GM19463 (cell line): ENCODE results near the gene KATNAL1.
"Not testable (repeated sequence)": the region's sequence is repeated elsewhere in the genome, so short reads cannot be mapped to it uniquely, and the experiment has no call there.

Source experiments
- ATAC-seq: cut with Tn5 transposase; IDR thresholded peaks from one replicate; pipeline ENCODE4 v1.9.1; 2021; ENCODE audit warnings: mild to moderate bottlenecking, moderate library complexity; ENCODE audit not compliant: unreplicated experiment

KATNAL1 gene

GRCh38 chr13:30222254-30222653 is 85.1 kb downstream of the KATNAL1 start:
- ATAC-seq = no peak

GRCh38 chr13:30216111-30216510 is 91.2 kb downstream of the KATNAL1 start:
- ATAC-seq = no peak

DNA sequence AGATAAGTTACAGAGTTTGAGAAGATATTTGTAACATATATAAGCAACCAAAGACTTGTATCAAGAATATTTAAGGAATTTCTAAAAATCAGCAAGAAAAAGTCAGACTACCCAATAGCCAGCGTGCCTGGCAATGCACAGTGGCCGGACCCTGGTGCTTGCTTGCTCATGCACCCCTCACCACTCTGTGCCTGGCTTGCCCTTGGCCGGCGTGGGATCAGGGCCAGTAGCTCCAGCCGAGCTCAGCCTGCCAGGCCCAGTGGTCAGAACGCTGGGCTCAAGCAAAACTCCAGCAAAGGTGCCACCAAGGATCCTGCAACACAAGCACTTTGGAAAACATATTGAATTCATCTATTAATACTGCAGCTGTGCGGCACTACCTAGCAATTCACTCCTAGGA is 95.1 kb downstream of the KATNAL1 start:
- no peak for ATAC-seq

- ATAC-seq = no peak
Measured at GRCh38 chr13:30211745-30212144, 95.6 kb downstream of the KATNAL1 start.

- no peak for ATAC-seq
Measured at GRCh38 chr13:30204564-30204963, 102.8 kb downstream of the KATNAL1 start.

DNA sequence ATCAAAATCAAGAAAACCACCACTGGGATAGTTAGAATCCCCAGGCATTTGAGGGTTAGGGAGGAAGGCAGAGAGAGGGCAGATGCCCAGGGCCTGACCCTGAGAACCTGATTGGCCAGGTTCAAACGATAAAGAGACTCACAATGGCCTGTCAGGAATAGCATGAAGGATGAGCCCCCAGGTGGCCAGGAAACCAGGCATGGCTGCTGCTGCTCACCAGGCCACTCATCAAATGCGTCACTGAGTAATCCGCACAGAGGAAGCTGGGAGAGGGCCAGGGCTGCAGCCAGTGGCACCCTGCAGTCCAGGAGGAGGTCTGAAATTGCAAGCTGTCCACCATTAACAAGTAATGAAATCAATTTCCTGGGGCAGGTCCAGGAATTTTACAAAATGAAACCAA is 111.3 kb downstream of the KATNAL1 start:
- no peak for ATAC-seq

DNA sequence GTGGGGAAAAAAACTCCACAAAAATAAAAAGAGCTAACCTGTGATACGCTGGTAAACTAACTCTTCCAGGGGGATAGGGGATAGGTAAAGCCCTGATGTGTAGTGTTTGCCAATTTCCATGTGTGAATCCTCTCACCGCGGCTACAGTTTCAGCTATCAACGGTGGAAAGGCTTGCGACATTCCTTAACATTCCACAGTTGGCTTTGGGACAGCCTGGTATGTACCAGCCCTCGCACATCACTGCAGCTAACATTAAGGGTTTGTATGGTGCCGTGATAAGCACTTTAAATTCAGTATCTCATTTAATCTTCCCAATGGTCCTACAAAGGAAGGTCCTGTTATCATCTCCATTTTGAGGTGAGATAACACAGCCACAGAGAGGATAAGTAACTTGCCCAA is 112.4 kb downstream of the KATNAL1 start:
- no peak for ATAC-seq

DNA sequence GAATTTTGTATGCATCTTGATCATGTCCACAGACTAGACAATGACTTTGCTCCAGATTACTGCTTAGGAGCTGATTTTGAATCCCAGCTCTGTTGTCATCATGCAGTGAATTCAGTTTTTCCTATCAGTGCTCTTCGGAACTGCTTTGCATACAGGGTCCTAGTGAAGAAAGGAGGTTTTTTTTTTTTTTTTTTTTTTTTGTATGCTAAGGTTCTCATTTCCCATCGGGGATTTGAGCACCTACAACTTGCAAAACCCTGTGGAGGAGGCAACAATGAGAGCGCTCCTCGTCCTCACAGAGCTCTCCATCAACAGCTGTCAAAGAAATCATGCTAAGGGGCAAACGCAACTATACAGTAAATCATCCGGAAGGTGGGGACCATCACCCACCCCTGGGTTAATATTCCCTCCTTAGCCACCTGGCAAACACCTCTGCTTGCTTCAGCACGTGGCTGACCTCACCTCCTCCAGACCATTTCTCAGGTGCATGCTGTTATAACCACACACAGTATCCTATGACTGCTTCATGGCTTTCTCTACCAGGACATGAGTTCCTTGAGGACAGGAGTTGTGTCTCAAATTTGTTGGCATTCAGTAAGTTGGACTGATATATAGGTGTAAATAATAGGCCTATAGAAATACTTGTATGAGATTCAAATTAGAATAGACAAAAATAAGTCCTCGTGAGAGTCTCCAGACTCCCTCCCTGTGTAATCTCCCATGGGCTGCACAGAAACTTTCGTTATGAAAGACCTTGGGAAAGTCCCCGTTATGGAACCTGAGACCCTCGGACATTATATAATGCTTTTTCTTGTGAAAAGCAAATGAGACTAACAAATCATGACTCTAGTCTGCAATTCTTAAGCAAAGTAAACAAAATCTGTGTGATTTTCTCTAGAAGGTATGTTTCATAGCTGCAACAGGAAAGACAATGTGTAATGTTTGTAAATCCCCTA is 113.8 kb downstream of the KATNAL1 start:
- ATAC-seq = no peak

DNA sequence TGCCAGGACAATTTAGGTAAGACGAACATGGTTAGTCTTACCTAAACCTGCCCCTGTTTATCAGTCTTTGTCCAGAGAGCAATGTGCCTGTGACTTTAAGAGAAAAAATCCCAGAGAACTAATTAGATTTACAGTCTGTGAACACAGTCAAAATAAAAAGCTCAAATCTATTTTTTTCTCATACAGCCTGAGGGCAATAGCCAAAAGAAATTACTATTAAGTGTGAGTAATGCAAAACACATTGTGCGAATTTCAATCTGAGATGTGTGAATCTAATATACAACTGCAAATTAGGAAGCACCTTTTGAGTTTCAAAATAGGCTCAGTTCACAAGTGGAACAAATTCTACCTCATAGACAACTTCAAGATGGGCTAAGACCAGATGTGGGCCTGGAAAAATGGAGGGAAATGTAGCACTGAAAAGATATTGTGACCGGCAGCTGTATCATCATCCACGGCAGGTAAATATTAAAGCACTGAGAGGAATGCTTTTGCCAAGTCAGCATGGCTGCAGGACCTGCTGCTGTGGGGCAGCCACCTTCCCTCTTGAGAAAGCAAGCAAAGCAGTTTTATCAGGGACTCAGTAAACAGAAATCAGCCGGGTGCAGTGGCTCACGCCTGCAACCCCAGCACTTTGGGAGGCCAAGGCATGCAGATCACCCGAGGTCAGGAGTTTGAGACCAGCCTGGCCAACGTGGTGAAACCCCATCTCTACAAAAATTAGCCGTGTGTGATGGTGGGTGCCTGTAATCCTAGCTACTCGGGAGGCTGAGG is 114.8 kb downstream of the KATNAL1 start:
- no peak for ATAC-seq

- ATAC-seq = no peak
Measured at GRCh38 chr13:30191491-30192100, 115.8 kb downstream of the KATNAL1 start.

- no peak for ATAC-seq
Measured at GRCh38 chr13:30186634-30187415, 120.5 kb downstream of the KATNAL1 start.

GRCh38 chr13:30181888-30182651 is 125.3 kb downstream of the KATNAL1 start:
- ATAC-seq = no peak

DNA sequence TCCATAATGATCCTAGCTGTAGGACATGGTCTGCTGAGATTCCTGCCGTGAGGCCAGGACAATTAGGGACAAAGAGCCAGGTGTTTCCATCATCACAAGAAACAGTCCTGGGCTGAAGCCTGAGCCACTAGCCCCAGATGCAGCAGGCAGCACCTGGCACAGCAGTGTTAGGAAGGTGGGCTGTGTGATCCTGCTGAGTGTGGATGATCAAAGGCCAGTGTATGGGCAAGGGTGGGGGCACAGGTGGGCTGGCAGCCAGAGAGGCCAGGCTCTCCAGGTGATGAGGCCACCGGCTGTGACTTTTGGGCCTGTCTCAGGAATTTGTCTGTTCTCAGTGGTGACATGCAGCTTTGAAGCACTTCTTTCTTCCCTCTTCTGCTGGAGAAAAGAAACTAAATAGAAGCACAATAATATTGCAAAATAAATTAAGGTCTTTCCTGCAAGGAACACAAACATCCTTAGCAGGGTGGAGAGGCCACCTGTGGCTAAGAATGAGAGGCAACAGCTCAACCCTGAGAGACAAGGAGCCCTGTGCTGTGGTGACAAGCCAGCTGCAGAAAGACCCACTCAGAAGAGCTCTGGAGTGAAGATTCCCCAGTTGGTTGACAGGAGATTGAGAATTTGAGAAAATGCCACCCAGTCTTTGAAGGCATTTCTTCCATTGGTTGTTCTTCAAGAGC is 127.6 kb downstream of the KATNAL1 start:
- no peak for ATAC-seq

DNA sequence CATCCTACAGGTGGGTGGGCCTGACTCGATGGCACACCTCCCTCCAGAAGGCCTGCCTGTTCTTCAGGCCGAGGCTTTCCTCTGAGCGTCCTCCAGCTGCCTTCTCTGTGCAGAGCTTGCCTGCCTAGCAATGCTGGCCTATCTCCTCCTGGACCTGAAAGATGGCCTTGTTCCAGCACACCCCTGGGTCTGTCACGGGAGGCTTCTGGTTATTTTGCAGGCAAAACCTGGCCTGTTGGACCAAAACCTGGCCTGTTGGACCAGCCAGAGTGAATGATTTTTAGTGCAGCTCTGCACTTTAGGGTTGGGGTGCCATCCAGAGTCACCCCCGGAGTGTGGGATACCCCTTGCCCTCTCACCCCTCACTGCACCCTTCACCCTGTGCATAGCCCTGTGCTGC is 128.4 kb downstream of the KATNAL1 start:
- ATAC-seq = no peak

DNA sequence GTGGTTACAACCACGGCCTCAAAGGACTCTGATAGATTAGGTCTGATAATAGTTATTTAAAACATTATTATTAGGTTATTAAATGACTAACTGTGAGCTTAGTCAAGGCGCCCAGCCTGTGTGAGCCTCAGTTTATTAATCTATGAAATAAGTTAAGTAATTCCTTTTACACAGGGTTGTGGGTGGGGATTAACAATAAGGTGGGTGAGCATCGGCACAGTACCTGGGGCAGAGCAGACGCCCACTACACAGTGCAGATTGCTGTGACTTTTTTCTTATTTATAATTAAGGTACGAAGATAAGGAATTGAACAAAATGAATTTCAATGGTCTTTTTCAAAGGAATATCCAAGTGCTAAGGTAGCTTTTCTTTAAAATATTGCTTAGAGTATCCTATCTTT is 132.2 kb downstream of the KATNAL1 start:
- no peak for ATAC-seq

- not testable (repeated sequence) for ATAC-seq
Measured at GRCh38 chr13:30174250-30174649, 133.1 kb downstream of the KATNAL1 start.

- no peak for ATAC-seq
Measured at GRCh38 chr13:30173303-30173610, 134.1 kb downstream of the KATNAL1 start.

- no peak for ATAC-seq
Measured at GRCh38 chr13:30172593-30173302, 134.6 kb downstream of the KATNAL1 start.

GRCh38 chr13:30170569-30170968 is 136.8 kb downstream of the KATNAL1 start:
- ATAC-seq = no peak
